Activated B cell treated with CpG ODN at 0.5 μM for 24 hours (primary cell): ENCODE measurements around the gene QSOX2. TPM values are rescaled to one million over a fixed set of nuclear protein-coding genes. Genes with fewer than 3 reads are reported as not detected.
A peak's percentile ranks its signal among the peaks of the same experiment; 100 is the strongest.

ENCODE experiments used
- ATAC-seq: fragments of 200-7000 bp; cut with Tn5 transposase; one replicate; pipeline ENCODE4 v1.10.0; 2021; ENCODE audit warnings: low read depth, mild to moderate bottlenecking, moderate library complexity
- CTCF ChIA-PET: fragments of 350-600 bp; sonication (Branson Sonifier 250); formaldehyde crosslinking; loops from one replicate; lab custom pipeline; 2021; ENCODE audit warnings: antibody characterized with exemption; lab: Charles Lee
- POLR2A ChIA-PET: fragments of 350-600 bp; sonication (Branson Sonifier 250); formaldehyde crosslinking; loops from one replicate; lab custom pipeline; 2021; ENCODE audit warnings: antibody characterized with exemption; lab: Charles Lee
- DNase-seq: peaks from one replicate; pipeline ENCODE4 v3.0.0; 2022
- H3K27ac Mint-ChIP-seq: one replicate; pipeline ENCODE4 v1.8.0; 2020; ENCODE audit warnings: mixed read lengths
- H3K27me3 Mint-ChIP-seq: one replicate; pipeline ENCODE4 v1.8.0; 2021; ENCODE audit warnings: mixed read lengths
- H3K36me3 Mint-ChIP-seq: one replicate; pipeline ENCODE4 v1.8.0; 2021; ENCODE audit warnings: low read depth, mixed read lengths
- H3K4me1 Mint-ChIP-seq: one replicate; pipeline ENCODE4 v1.8.0; 2021; ENCODE audit warnings: mixed read lengths
- H3K4me3 Mint-ChIP-seq: one replicate; pipeline ENCODE4 v1.8.0; 2020; ENCODE audit warnings: mild to moderate bottlenecking, mixed read lengths
- H3K9me3 Mint-ChIP-seq: one replicate; pipeline ENCODE4 v1.8.0; 2020; ENCODE audit warnings: mixed read lengths
- intact Hi-C: fragments of 100-400 bp; cut with micrococcal nuclease; formaldehyde crosslinking; loops from one replicate; pipeline ENCODE4 v1.15.1; 2024
- total RNA-seq: library from RNA; stranded (reverse); gene quantifications from 2 replicates; pipeline ENCODE4 v1.2.3, GENCODE V29; 2022
- TF ChIP-seq, protein P1 (sequence below): fragments of 200-600 bp; IDR thresholded peaks from one replicate; pipeline ENCODE4 v1.8.0; 2022; ENCODE audit warnings: antibody characterized with exemption, mild to moderate bottlenecking

The QSOX2 gene
- total RNA-seq, 1 donor from 2014 or later, result 49.1 TPM

- Mint-ChIP-seq H3K4me3 (no peak overlapping the region), H3K27me3 (peaks cover 23% of the 10 kb centered on the region), H3K36me3 (peaks cover 21% of the 10 kb centered on the region), H3K9me3 (no peaks in the 10 kb centered on the region), H3K4me1 (peaks cover 22% of the 10 kb centered on the region), H3K27ac (no peak overlapping the region)
- ChIA-PET CTCF (no interaction called here), POLR2A (interaction anchor here (1.5 kb wide), 1 partner anchor 23 kb away, joined by 4 read pairs; no protein-coding TSS in a partner anchor)
- TF ChIP-seq, protein P1, sequence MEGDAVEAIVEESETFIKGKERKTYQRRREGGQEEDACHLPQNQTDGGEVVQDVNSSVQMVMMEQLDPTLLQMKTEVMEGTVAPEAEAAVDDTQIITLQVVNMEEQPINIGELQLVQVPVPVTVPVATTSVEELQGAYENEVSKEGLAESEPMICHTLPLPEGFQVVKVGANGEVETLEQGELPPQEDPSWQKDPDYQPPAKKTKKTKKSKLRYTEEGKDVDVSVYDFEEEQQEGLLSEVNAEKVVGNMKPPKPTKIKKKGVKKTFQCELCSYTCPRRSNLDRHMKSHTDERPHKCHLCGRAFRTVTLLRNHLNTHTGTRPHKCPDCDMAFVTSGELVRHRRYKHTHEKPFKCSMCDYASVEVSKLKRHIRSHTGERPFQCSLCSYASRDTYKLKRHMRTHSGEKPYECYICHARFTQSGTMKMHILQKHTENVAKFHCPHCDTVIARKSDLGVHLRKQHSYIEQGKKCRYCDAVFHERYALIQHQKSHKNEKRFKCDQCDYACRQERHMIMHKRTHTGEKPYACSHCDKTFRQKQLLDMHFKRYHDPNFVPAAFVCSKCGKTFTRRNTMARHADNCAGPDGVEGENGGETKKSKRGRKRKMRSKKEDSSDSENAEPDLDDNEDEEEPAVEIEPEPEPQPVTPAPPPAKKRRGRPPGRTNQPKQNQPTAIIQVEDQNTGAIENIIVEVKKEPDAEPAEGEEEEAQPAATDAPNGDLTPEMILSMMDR, result no peak
- intact Hi-C loops, result no loop called here
- no peak for ATAC-seq
- no peak for DNase-seq
Measured at GRCh38 chr9:136202454-136203407, 42.9 kb downstream of the QSOX2 start.

- H3K36me3 Mint-ChIP-seq, result peaks cover 12% of the 10 kb centered on the region
Measured at GRCh38 chr9:136201609-136202453, 43.8 kb downstream of the QSOX2 start.

GRCh38 chr9:136201174-136201573 lies 44.4 kb downstream of the QSOX2 start:
- TF ChIP-seq, protein P1, result no peak
- no peaks in the 10 kb centered on the region for H3K9me3 Mint-ChIP-seq
- POLR2A ChIA-PET, result interaction anchor here (1.5 kb wide), 1 partner anchor 24 kb away, joined by 4 read pairs; no protein-coding TSS in a partner anchor
- CTCF ChIA-PET, result no interaction called here
- peaks cover 6% of the 10 kb centered on the region for H3K36me3 Mint-ChIP-seq
- H3K27ac Mint-ChIP-seq, result no peak overlapping the region
- ATAC-seq (no peak), DNase-seq (no peak)
- H3K4me1 Mint-ChIP-seq, result peaks cover 26% of the 10 kb centered on the region
- intact Hi-C loops, result no loop called here
- H3K27me3 Mint-ChIP-seq, result peaks cover 31% of the 10 kb centered on the region
- no peak overlapping the region for H3K4me3 Mint-ChIP-seq

More at GRCh38 chr9:136201609-136202453, 43.8 kb downstream of the QSOX2 start:
- POLR2A ChIA-PET, result interaction anchor here (1.5 kb wide), 1 partner anchor 23 kb away, joined by 4 read pairs; no protein-coding TSS in a partner anchor
- TF ChIP-seq, protein P1, result no peak
- Mint-ChIP-seq H3K27me3 (peaks cover 26% of the 10 kb centered on the region), H3K4me3 (no peak overlapping the region), H3K4me1 (peaks cover 21% of the 10 kb centered on the region), H3K9me3 (no peaks in the 10 kb centered on the region), H3K27ac (no peak overlapping the region)
- intact Hi-C loops, result no loop called here
- ATAC-seq, result peak; percentile 53
- CTCF ChIA-PET, result no interaction called here
- no peak for DNase-seq

- peaks cover 37% of the 10 kb centered on the region for H3K27me3 Mint-ChIP-seq
- ATAC-seq, result no peak
- peak overlapping the region; percentile 15 for H3K4me3 Mint-ChIP-seq
- POLR2A ChIA-PET, result no interaction called here
- no peak overlapping the region for H3K27ac Mint-ChIP-seq
- peaks cover 25% of the 10 kb centered on the region for H3K4me1 Mint-ChIP-seq
- intact Hi-C loops, result no loop called here
- TF ChIP-seq, protein P1, result no peak
- no peak for DNase-seq
- no peaks in the 10 kb centered on the region for H3K9me3 Mint-ChIP-seq
- no peaks in the 10 kb centered on the region for H3K36me3 Mint-ChIP-seq
- CTCF ChIA-PET, result no interaction called here
Measured at GRCh38 chr9:136200424-136200823, 45.2 kb downstream of the QSOX2 start.
